Airway epithelial cell (primary cell): ENCODE measurements around the gene CDX4. TPM values are rescaled to one million over a fixed set of nuclear protein-coding genes. Genes with fewer than 3 reads are reported as not detected.

Experiments used
- total RNA-seq: library from RNA; depleted of rRNA; stranded (reverse); fragments of >200 nt; gene quantifications from 2 replicates; pipeline ENCODE4 v1.2.3, GENCODE V29; 2015

CDX4 gene, protein sequence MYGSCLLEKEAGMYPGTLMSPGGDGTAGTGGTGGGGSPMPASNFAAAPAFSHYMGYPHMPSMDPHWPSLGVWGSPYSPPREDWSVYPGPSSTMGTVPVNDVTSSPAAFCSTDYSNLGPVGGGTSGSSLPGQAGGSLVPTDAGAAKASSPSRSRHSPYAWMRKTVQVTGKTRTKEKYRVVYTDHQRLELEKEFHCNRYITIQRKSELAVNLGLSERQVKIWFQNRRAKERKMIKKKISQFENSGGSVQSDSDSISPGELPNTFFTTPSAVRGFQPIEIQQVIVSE
- not detected in 2 replicates for total RNA-seq

DNA sequence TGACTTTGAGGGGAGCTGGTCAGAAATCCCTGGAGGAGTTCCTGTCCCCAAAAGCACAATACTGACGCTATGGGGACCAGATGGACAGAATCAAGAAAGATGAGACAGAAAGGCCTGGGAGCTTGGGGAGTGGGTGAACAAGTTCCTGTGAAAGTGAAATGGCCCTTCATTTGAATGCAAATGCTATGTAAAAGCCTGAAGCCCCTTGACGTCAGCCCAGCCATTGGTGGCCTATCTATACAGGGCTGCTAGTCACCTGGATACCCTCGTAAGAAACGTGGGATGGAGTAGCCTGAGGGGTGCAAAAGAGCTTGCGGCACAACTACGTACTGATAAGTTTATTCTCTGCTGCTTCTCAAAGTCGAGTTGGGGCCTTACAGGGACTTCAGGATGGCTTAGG, at the start of gene CDX4:
Gene CDX4, plus strand, starts transcription at position 223 of the 400 bp plus-strand sequence. CDS start 201 bp downstream, outside the sequence.

Other genes starting within 250 kb of the CDX4 start
- gene NAP1L2, start 232.2 kb upstream of the CDX4 start, total RNA-seq: 0.28 and 0.56 TPM in 2 replicates
- 2.0 and 2.6 TPM in 2 replicates for gene CHIC1, start 116.1 kb downstream of the CDX4 start, total RNA-seq